ENCODE data around the gene MYO1E. TPM values are rescaled to one million over a fixed set of nuclear protein-coding genes. Genes with fewer than 3 reads are reported as not detected.

Gene MYO1E
- total RNA-seq, 3 donors from 2014 or later, result 1.5 to 3.9 (median 2.3) TPM

DNA sequence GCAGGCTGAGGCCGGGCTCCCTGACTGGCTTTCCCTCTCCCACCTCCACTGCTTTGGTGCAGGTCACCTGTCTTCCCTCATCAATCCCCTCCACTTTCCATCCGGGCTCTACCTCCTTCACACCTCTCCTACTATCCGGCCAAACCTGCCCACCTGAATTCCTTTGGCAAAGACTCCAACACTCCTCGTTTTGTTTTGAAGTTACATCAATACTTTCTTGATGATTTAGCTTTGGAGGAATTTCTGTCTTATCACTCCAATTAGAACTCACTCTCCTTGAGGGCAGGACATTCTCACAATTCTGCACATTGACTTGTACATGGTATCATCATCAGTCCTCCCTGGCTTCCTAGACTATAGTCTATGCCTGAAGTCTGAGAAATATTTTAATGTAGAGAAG lies 145.7 kb downstream of the MYO1E start:
- DNase-seq (no peak), ATAC-seq (no peak)
- Mint-ChIP-seq H3K27me3 (ENCODE audit: low read depth) (peaks cover 6% of the 10 kb centered on the region), H3K4me1 (ENCODE audit: low read depth) (peaks cover 1% of the 10 kb centered on the region), H3K4me3 (no peak overlapping the region), H3K9me3 (no peaks in the 10 kb centered on the region), H3K36me3 (ENCODE audit: insufficient read depth) (no peaks in the 10 kb centered on the region)

GRCh38 chr15:59224474-59224873 lies 148.2 kb downstream of the MYO1E start:
- Mint-ChIP-seq H3K4me1 (ENCODE audit: low read depth) (peaks cover 1% of the 10 kb centered on the region), H3K9me3 (no peaks in the 10 kb centered on the region), H3K36me3 (ENCODE audit: insufficient read depth) (no peaks in the 10 kb centered on the region), H3K4me3 (no peak overlapping the region), H3K27me3 (ENCODE audit: low read depth) (peaks cover 6% of the 10 kb centered on the region)
- DNase-seq, result no peak
- ATAC-seq, result no peak

- Mint-ChIP-seq H3K27me3 (ENCODE audit: low read depth) (peaks cover 6% of the 10 kb centered on the region), H3K4me1 (ENCODE audit: low read depth) (peaks cover 1% of the 10 kb centered on the region), H3K9me3 (no peaks in the 10 kb centered on the region), H3K36me3 (ENCODE audit: insufficient read depth) (no peaks in the 10 kb centered on the region), H3K4me3 (no peak overlapping the region)
- no peak for ATAC-seq
- no peak for DNase-seq
Observed at GRCh38 chr15:59223736-59224135, 148.9 kb downstream of the MYO1E start.

- H3K4me1 Mint-ChIP-seq (ENCODE audit: low read depth), result peaks cover 1% of the 10 kb centered on the region
- no peak for DNase-seq
- H3K9me3 Mint-ChIP-seq, result no peaks in the 10 kb centered on the region
- H3K36me3 Mint-ChIP-seq (ENCODE audit: insufficient read depth), result no peaks in the 10 kb centered on the region
- H3K27me3 Mint-ChIP-seq (ENCODE audit: low read depth), result peaks cover 6% of the 10 kb centered on the region
- no peak for ATAC-seq
- H3K4me3 Mint-ChIP-seq, result no peak overlapping the region
Observed at GRCh38 chr15:59222906-59223550, 149.6 kb downstream of the MYO1E start.

- H3K4me1 Mint-ChIP-seq (ENCODE audit: low read depth), result no peaks in the 10 kb centered on the region
Observed at GRCh38 chr15:59221511-59222505, 150.9 kb downstream of the MYO1E start.

DNA sequence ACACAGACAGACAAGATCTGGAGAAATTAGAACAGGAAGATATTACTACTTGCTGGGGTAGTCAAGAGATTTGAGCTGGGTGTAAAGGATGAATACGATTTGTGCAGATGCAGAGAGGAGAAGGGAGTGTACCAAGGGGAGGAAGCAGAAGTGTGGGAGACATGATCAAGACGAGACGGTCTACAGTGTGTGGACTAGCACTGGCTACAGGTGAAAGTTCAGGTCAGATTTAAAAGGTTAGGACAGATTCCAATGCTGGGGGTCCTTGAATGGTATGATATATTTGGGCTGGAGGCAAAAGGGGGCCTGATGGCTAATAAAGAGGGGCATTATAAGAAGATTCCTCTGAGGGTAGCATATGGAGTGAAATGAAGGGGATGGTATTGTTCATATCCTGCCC lies 154.0 kb downstream of the MYO1E start:
- ATAC-seq (no peak), DNase-seq (no peak)
- no peaks in the 10 kb centered on the region for H3K36me3 Mint-ChIP-seq (ENCODE audit: insufficient read depth)
- H3K9me3 Mint-ChIP-seq, result no peaks in the 10 kb centered on the region
- H3K4me3 Mint-ChIP-seq, result no peak overlapping the region
- H3K27me3 Mint-ChIP-seq (ENCODE audit: low read depth), result no peaks in the 10 kb centered on the region
- no peaks in the 10 kb centered on the region for H3K4me1 Mint-ChIP-seq (ENCODE audit: low read depth)

More at GRCh38 chr15:59221511-59222505, 150.9 kb downstream of the MYO1E start:
- Mint-ChIP-seq H3K9me3 (no peaks in the 10 kb centered on the region), H3K36me3 (ENCODE audit: insufficient read depth) (no peaks in the 10 kb centered on the region), H3K4me3 (no peak overlapping the region), H3K27me3 (ENCODE audit: low read depth) (peaks cover 3% of the 10 kb centered on the region)
- DNase-seq (no peak), ATAC-seq (no peak)

GRCh38 chr15:59217876-59218498 lies 154.7 kb downstream of the MYO1E start:
- Mint-ChIP-seq H3K9me3 (no peaks in the 10 kb centered on the region), H3K27me3 (ENCODE audit: low read depth) (no peaks in the 10 kb centered on the region), H3K4me1 (ENCODE audit: low read depth) (no peaks in the 10 kb centered on the region), H3K4me3 (no peak overlapping the region), H3K36me3 (ENCODE audit: insufficient read depth) (no peaks in the 10 kb centered on the region)
- DNase-seq (no peak), ATAC-seq (no peak)

GRCh38 chr15:59216911-59217310 lies 155.8 kb downstream of the MYO1E start:
- Mint-ChIP-seq H3K36me3 (ENCODE audit: insufficient read depth) (no peaks in the 10 kb centered on the region), H3K4me1 (ENCODE audit: low read depth) (no peaks in the 10 kb centered on the region), H3K9me3 (no peaks in the 10 kb centered on the region), H3K4me3 (no peak overlapping the region), H3K27me3 (ENCODE audit: low read depth) (no peaks in the 10 kb centered on the region)
- ATAC-seq (no peak), DNase-seq (no peak)

GRCh38 chr15:59210186-59210585 lies 162.5 kb downstream of the MYO1E start:
- no peak overlapping the region for H3K4me3 Mint-ChIP-seq
- H3K9me3 Mint-ChIP-seq, result no peaks in the 10 kb centered on the region
- no peak for ATAC-seq

GRCh38 chr15:59208613-59209249 lies 163.9 kb downstream of the MYO1E start:
- Mint-ChIP-seq H3K9me3 (no peaks in the 10 kb centered on the region), H3K4me1 (ENCODE audit: low read depth) (no peaks in the 10 kb centered on the region), H3K4me3 (no peak overlapping the region), H3K27me3 (ENCODE audit: low read depth) (no peaks in the 10 kb centered on the region), H3K36me3 (ENCODE audit: insufficient read depth) (no peaks in the 10 kb centered on the region)
- ATAC-seq (no peak), DNase-seq (no peak)

More at GRCh38 chr15:59210186-59210585, 162.5 kb downstream of the MYO1E start:
- no peak for DNase-seq
- H3K4me1 Mint-ChIP-seq (ENCODE audit: low read depth), result no peaks in the 10 kb centered on the region
- no peaks in the 10 kb centered on the region for H3K27me3 Mint-ChIP-seq (ENCODE audit: low read depth)
- H3K36me3 Mint-ChIP-seq (ENCODE audit: insufficient read depth), result no peaks in the 10 kb centered on the region

- Mint-ChIP-seq H3K4me3 (no peak within 1 kb of the TSS), H3K27me3 (ENCODE audit: low read depth) (no peaks in the 10 kb centered on the region), H3K9me3 (no peaks in the 10 kb centered on the region), H3K4me1 (ENCODE audit: low read depth) (no peaks in the 10 kb centered on the region), H3K36me3 (ENCODE audit: insufficient read depth) (no peaks in the 10 kb centered on the region)
- DNase-seq (no peak), ATAC-seq (no peak)
Observed at GRCh38 chr15:59206623-59207183, 166.0 kb downstream of the MYO1E start, which contains the start of gene LDHAL6B. TSS of gene LDHAL6B (plus strand) at chr15:59206843. CDS start at chr15:59206941, 98 bp downstream.

DNA sequence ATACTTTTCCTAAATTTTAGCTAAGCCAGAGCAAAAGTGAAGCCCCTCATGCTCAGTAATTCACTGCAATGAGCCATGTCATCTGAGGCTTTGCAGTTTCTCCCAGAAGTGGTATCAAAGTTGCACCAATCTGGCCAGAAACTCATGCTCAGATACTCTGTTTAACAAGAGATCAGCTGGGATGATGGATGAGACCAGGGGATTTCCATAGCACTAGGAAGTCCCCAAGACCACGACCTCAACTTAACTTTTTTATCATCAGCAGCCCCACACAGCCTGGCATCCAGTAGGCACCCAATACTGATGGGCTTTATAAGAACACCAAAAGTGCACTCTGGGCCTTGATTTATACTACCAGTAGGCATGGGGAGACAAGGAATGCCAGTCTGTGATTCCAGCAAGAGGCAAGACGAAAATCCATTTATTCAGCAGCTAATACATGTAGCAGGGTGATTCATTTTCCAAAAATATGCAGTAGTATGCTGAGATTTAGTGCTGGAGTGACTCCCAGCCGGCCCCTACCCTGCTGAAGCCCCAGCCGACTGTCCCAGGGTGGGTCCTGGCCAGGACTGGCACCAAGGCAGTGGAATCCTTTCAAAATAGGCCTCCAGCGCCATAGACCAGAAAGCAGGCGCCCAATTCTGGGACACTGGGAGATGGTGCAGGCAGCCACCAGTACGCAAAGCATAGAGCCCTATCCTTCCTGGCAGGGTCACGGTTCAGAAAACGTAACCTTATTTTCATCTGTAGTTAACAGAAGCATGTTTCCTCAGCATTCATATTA lies 166.6 kb downstream of the MYO1E start:
- no peaks in the 10 kb centered on the region for H3K4me1 Mint-ChIP-seq (ENCODE audit: low read depth)
- ATAC-seq (no peak), DNase-seq (no peak)
- no peak overlapping the region for H3K4me3 Mint-ChIP-seq
- H3K27me3 Mint-ChIP-seq (ENCODE audit: low read depth), result no peaks in the 10 kb centered on the region
- H3K9me3 Mint-ChIP-seq, result no peaks in the 10 kb centered on the region
- no peaks in the 10 kb centered on the region for H3K36me3 Mint-ChIP-seq (ENCODE audit: insufficient read depth)

- H3K27me3 Mint-ChIP-seq (ENCODE audit: low read depth), result no peaks in the 10 kb centered on the region
- H3K4me3 Mint-ChIP-seq, result no peak overlapping the region
- no peak for ATAC-seq
- DNase-seq, result no peak
- H3K9me3 Mint-ChIP-seq, result no peaks in the 10 kb centered on the region
- H3K4me1 Mint-ChIP-seq (ENCODE audit: low read depth), result no peaks in the 10 kb centered on the region
- H3K36me3 Mint-ChIP-seq (ENCODE audit: insufficient read depth), result no peaks in the 10 kb centered on the region
Observed at GRCh38 chr15:59203657-59204056, 169.0 kb downstream of the MYO1E start.

Data from activated T-cell treated with anti-CD3 and anti-CD28 coated beads, Interleukin-2, amount 50 U/mL, for 4 hours (primary cell).